A673 (cell line): ENCODE data around the gene ANKRD27. TPM values are rescaled to one million over a fixed set of nuclear protein-coding genes. Genes with fewer than 3 reads are reported as not detected.
"Not testable (repeated sequence)": the region's sequence is repeated elsewhere in the genome, so short reads cannot be mapped to it uniquely, and the experiment has no call there.

Experiments used
- BruUV-seq: library from RNA; stranded (reverse); fragments of 400-500 nt; replicated peaks from 2 replicates; lab custom pipeline; 2021; lab: Mats Ljungman, UMichigan
- CTCF ChIA-PET: fragments of 300-600 bp; sonication (Branson Sonifier 250); formaldehyde crosslinking; loops from one replicate; lab custom pipeline; 2022; ENCODE audit warnings: antibody characterized with exemption; lab: Charles Lee
- POLR2A ChIA-PET: fragments of 300-600 bp; sonication (Branson Sonifier 250); formaldehyde crosslinking; loops from one replicate; lab custom pipeline; 2022; ENCODE audit warnings: antibody characterized with exemption; ENCODE audit not compliant: low non-redundant PET; lab: Charles Lee
- DNase-seq: peaks from one replicate; pipeline ENCODE4 v3.0.0-alpha.2; 2015; ENCODE audit warnings: low spot score
- H3K27ac ChIP-seq: fragments of 200-600 bp; sonication (generic); 2 replicates; pipeline ENCODE4 v1.5.1; 2016; ENCODE audit warnings: mixed run types, low read depth, mild to moderate bottlenecking, mixed read lengths, antibody characterized with exemption, low read length; ENCODE audit not compliant: poor library complexity, severe bottlenecking
- H3K27me3 ChIP-seq: fragments of 200-600 bp; sonication (generic); replicated peaks from 2 replicates; pipeline ENCODE4 v1.6.1; 2017; ENCODE audit warnings: mixed run types, low read depth, mild to moderate bottlenecking, mixed read lengths, antibody characterized with exemption, low read length; ENCODE audit not compliant: insufficient read depth, poor library complexity
- H3K36me3 ChIP-seq: fragments of 200-600 bp; sonication (generic); 2 replicates; pipeline ENCODE4 v1.6.1; 2016; ENCODE audit warnings: mixed run types, mild to moderate bottlenecking, mixed read lengths, antibody characterized with exemption, low read length; ENCODE audit not compliant: insufficient read depth, poor library complexity, severe bottlenecking
- H3K4me1 ChIP-seq: fragments of 200-600 bp; sonication (generic); 2 replicates; pipeline ENCODE4 v1.6.1; 2017; ENCODE audit warnings: mixed run types, mild to moderate bottlenecking, mixed read lengths, antibody characterized with exemption, low read length; ENCODE audit not compliant: insufficient read depth, poor library complexity, severe bottlenecking
- H3K4me3 ChIP-seq: fragments of 200-600 bp; sonication (generic); 2 replicates; pipeline ENCODE4 v1.5.1; 2016; ENCODE audit warnings: low read depth, mixed run types, mild to moderate bottlenecking, mixed read lengths, low read length; ENCODE audit not compliant: poor library complexity, severe bottlenecking
- H3K9me3 ChIP-seq: fragments of 200-600 bp; sonication (generic); 2 replicates; pipeline ENCODE4 v1.6.1; 2016; ENCODE audit warnings: mixed run types, low read depth, mild to moderate bottlenecking, mixed read lengths, antibody characterized with exemption, low read length; ENCODE audit not compliant: poor library complexity, severe bottlenecking
- CTCF ChIP-seq: fragments of 300-800, 200-600 bp; sonication (generic); conservative IDR thresholded peaks from 2 replicates; pipeline ENCODE4 v1.5.1; 2017; ENCODE audit warnings: low read depth, mild to moderate bottlenecking, antibody characterized with exemption, low read length, moderate library complexity, mixed read lengths
- EZH2 ChIP-seq: fragments of 200-600 bp; sonication (generic); IDR thresholded peaks from 2 replicates; pipeline ENCODE4 v1.6.1; 2017; ENCODE audit warnings: borderline replicate concordance, low read depth, mild to moderate bottlenecking, mixed read lengths, antibody characterized with exemption, low read length; ENCODE audit not compliant: poor library complexity, severe bottlenecking
- intact Hi-C: fragments of 100-400 bp; cut with micrococcal nuclease; formaldehyde crosslinking; loops from one replicate; pipeline ENCODE4 v1.10.0; 2022; ENCODE audit not compliant: unreplicated experiment
- total RNA-seq: library from RNA; stranded (reverse); gene quantifications from 2 replicates; pipeline ENCODE4 v1.2.3, GENCODE V29; 2021

The ANKRD27 gene
- total RNA-seq, 1 experiment from 2014 or later = 25.0 TPM

GRCh38 chr19:32719611-32720059, 44.7 kb upstream of the ANKRD27 start, which contains the start of gene TDRD12:
TDRD12 (plus strand) TSS chr19:32719767; CDS start chr19:32720073, 306 bp downstream.
- POLR2A ChIA-PET = no interaction called here
- no peaks in the 10 kb centered on the region for H3K27me3 ChIP-seq
- no peaks in the 10 kb centered on the region for H3K4me1 ChIP-seq
- no peaks in the 10 kb centered on the region for H3K9me3 ChIP-seq
- intact Hi-C loops = no loop called here
- no peak within 1 kb of the TSS for H3K4me3 ChIP-seq
- peaks cover 2% of the 10 kb centered on the region for H3K36me3 ChIP-seq
- H3K27ac ChIP-seq = no peak within 1 kb of the TSS
- DNase-seq = no peak
- TF ChIP-seq EZH2 (no peak), CTCF (0 out of 2 replicates have a peak, but pooled peaks have one; percentile 30)
- CTCF ChIA-PET = interaction anchor here (0.7 kb wide), 1 partner anchor 182 kb away, joined by 3 read pairs; no protein-coding TSS in a partner anchor
- no TSS peak for BruUV-seq

- TF ChIP-seq EZH2 = no peak
- no peak for TF ChIP-seq CTCF
- Histone ChIP-seq H3K36me3 (peaks cover 11% of the 10 kb centered on the region), H3K9me3 (no peaks in the 10 kb centered on the region), H3K4me3 (no peak overlapping the region), H3K27ac (no peak overlapping the region), H3K4me1 (no peaks in the 10 kb centered on the region), H3K27me3 (no peaks in the 10 kb centered on the region)
- no peak for DNase-seq
- ChIA-PET POLR2A (no interaction called here), CTCF (no interaction called here)
- BruUV-seq = no TSS peak
- intact Hi-C loops = no loop called here
These were observed 43.3 kb upstream of the ANKRD27 start for GRCh38 chr19:32718286-32718685.

- no peaks in the 10 kb centered on the region for H3K9me3 ChIP-seq
- H3K4me1 ChIP-seq = no peaks in the 10 kb centered on the region
- POLR2A ChIA-PET = no interaction called here
- CTCF ChIA-PET = no interaction called here
- no peak overlapping the region for H3K4me3 ChIP-seq
- DNase-seq = no peak
- no peaks in the 10 kb centered on the region for H3K27me3 ChIP-seq
- no peak overlapping the region for H3K27ac ChIP-seq
- intact Hi-C loops = no loop called here
- TF ChIP-seq CTCF = no peak
- H3K36me3 ChIP-seq = peaks cover 16% of the 10 kb centered on the region
- BruUV-seq = no TSS peak
These were observed 42.5 kb upstream of the ANKRD27 start for GRCh38 chr19:32717496-32717895.

- intact Hi-C loops, POLR2A ChIA-PET, DNase-seq, H3K4me3 ChIP-seq, CTCF ChIA-PET, H3K27me3 ChIP-seq, H3K9me3 ChIP-seq, BruUV-seq, H3K27ac ChIP-seq, H3K4me1 ChIP-seq: not testable (repeated sequence)
- peaks cover 17% of the 10 kb centered on the region for H3K36me3 ChIP-seq
These were observed 41.2 kb upstream of the ANKRD27 start for GRCh38 chr19:32716203-32716602.
